ENCODE measurements around the gene U2AF1.
"Not testable (repeated sequence)": the region's sequence is repeated elsewhere in the genome, so short reads cannot be mapped to it uniquely, and the experiment has no call there.

Gene U2AF1

GRCh38 chr21:43076643-43077042 is 30.7 kb downstream of the U2AF1 start:
- DNase-seq (ENCODE audit: low read depth) = not testable (repeated sequence)

DNA sequence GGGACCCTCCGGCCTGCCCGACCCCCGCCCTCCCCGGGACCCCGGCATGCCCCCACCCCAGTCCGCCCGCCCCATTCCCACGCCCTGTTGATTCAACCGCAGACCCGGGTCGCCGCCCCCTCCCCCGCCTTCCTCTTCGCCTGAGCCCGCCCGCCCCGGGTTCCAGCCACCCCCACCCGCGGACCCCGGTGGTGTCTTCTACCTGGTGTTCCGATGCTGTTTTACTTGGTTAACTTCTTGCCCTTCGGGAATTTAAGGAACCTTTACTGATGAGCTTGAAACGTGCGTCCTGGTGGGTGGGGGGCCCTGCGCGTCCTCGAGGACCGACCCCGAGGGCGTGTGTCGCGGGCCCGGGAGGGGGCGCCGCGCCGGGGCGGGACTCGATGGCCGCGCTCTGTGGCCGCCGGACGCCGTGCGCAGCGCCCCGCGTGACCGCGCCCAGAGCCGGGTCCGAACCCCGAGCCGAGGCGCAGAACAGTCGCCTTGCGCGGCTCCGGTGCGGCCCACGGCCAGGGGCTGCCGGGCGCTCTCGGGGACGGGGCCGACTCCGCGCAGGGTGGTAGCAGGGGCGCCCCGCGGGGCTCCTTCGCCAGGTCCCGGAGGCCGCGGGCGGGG is 31.2 kb downstream of the U2AF1 start:
- not testable (repeated sequence) for DNase-seq (ENCODE audit: low read depth)

- not testable (repeated sequence) for DNase-seq (ENCODE audit: low read depth)
Measured at GRCh38 chr21:43075170-43076022, 32.0 kb downstream of the U2AF1 start, which contains the start of gene CBS. Gene CBS, minus strand, starts transcription at chr21:43075835. Its CDS starts 3,642 bp downstream, at chr21:43072193.

DNA sequence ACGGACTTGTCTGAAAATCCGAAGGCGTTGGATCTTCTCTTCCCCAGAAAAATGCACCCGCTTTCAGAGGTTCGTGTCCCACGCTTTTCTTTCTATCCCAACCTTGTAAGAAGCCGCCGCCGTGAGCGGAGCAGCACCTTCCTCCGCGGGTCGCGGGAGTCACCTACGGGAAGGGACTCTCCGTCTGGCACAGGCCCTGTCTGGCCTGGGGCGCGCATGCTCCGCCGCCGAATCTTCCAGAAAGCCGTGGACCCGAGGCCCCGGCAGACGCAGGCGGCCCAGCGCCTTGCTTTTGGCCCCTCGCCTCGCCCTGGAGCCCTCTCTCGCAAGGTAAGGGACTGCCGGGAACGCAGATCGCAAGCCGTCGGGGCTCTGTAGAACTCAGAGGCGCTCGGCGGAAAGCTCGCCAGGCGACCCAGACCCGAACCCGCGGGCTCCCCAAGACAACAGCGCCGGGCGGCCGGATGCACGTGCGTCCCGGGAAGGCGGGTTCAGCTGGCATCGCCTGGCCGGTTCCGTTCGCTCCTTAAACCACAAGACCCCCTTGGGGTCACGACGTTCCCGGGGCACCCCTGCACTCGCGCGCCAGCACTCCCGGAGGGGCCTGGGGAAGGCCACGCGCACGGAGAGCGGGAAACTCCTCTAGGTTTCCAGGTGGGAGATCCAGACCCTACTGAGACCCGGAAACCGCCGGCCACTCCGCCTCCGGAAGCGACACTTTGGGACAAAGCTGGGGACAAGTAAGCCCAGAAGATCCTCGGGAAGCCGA is 32.8 kb downstream of the U2AF1 start:
- DNase-seq (ENCODE audit: low read depth) = not testable (repeated sequence)

DNA sequence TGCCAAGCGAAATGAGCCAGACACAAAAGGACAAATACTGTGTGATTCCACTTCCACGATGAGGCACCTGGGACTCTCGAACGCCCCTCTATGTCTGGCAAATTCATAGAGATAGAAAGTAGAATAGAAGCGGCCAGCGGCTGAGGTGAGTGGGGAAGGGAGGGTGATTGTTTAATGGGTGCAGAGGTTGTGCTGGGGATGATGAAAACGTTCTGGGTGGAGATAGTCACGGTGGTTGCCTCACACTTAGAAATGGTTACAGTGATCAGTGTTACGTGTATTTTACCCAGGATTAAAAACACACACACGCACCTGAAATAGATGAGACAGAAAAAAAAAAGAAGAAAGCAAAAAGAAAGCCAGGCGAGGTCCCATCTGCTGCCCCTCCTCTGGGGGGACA is 34.6 kb downstream of the U2AF1 start:
- DNase-seq (ENCODE audit: low read depth) = not testable (repeated sequence)

DNA sequence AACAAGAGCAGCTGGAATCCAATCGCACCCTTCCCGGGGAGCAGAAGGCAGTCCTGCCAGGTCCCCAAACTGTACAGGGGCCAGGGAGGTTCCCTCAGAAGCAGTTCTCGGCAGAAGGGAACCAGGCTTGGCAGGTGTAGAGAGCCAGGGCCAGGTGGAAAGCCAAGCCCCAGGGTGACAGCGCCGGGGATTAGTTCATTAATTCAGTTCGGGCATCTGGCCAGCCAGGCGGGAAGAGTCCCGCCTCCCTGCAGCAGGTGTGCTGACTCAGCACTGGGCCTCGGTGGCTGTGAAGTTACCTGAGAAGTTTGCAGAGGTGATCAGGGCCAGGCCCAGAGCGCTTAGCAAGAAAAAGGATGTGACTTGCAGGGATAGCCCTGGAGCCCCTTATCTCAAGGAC is 37.7 kb downstream of the U2AF1 start:
- not testable (repeated sequence) for DNase-seq (ENCODE audit: low read depth)

GRCh38 chr21:43068065-43068464 is 39.3 kb downstream of the U2AF1 start:
- not testable (repeated sequence) for DNase-seq (ENCODE audit: low read depth)

GRCh38 chr21:43066690-43067089 is 40.7 kb downstream of the U2AF1 start:
- not testable (repeated sequence) for DNase-seq (ENCODE audit: low read depth)

DNA sequence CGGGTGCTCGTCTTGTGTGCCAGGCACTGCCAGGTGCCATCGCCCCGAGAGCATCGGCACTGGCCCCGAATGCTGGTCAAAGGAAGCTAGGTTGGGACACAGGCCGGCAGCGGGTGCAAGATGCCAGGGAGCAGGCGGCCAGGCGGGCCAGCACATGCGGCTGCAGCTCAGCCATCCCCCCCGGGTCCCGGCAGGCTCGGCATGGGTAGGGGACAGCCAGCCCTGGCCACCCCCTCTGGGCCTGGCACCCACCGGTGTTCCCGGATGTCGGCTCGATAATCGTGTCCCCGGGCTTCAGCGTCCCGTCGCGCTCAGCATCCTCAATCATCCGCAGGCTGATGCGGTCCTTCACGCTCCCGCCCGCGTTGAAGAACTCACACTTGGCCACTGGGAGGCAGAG is 41.4 kb downstream of the U2AF1 start:
- not testable (repeated sequence) for DNase-seq (ENCODE audit: low read depth)

DNA sequence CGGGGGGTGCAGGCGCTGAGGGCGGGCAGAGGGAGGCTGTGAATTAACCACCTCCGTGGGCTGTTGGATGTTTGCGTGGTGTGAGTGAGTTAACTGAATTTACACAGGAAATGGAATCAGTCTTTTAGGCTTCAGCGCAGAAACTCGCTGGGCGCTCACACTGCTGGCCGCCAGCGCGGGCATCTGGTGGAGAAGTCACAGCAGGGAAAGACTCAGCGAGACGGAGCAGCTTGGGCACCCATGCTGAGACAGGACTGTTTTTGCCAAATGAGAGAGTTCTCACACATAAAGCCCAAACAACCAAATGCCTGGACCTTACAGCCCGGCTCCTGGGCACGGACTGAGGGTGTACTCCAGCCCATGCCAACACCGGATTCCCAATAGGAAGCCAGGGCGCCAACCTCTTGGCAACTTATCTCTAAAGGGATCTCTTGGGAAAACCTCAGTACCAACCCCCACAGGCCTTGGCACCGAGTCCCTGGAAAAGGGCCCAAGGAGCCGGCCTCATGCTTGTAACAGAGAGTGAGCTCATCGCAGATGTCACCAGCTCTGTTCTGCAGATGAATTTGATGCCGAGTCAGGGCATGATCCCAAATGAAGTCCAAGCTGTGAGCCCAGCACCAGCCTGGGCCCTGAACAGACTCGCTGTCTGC is 43.0 kb downstream of the U2AF1 start:
- DNase-seq (ENCODE audit: low read depth) = not testable (repeated sequence)

GRCh38 chr21:43062955-43063664 is 44.3 kb downstream of the U2AF1 start:
- DNase-seq (ENCODE audit: low read depth) = not testable (repeated sequence)

GRCh38 chr21:43053112-43053511 is 54.3 kb downstream of the U2AF1 start:
- not testable (repeated sequence) for DNase-seq (ENCODE audit: low read depth)

DNA sequence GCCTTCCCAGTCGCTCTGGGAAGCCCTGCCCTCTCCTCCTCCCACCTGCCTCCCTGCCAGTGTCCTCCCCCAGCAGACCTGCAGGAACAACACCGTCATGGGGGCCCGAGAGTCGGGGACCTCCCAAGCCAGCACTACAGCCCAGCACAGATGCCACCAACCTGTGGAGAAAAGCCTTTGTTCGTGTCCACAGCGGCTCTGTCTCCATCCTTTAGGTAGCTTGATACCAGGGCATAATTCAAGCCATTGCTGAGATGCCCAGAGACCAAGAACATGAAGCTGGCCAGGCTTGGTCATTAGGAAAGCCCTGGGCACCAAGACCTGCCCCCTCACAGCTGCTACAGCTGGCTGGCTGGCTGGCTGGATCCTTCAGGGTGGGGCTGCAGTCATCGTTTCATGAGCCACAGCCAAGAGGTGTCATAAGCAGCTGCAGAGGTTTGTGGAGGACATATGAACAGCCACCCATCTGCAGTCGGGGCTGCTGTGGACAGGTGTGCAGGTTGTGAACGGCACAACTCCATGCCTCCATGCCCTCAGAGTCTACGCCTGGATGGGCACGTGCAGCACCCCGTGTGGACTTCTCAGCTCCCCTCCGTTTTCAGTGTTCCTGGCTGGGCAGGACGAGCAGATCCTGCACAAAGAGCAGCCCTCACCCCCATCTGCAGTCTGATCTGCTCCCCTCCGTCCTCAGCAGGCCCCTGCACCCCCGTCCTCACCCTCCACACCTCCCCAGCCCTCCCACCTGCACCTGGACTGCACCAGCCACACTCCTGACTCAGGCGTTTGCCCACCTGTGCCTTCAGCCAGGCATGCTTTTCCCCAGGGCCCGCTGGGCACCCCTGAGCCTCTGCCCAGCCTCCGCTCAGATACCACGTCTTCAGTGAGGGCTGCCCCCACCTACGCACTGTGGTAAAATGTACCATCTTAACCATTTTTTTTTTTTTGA is 61.2 kb downstream of the U2AF1 start:
- DNase-seq (ENCODE audit: low read depth) = not testable (repeated sequence)

DNA sequence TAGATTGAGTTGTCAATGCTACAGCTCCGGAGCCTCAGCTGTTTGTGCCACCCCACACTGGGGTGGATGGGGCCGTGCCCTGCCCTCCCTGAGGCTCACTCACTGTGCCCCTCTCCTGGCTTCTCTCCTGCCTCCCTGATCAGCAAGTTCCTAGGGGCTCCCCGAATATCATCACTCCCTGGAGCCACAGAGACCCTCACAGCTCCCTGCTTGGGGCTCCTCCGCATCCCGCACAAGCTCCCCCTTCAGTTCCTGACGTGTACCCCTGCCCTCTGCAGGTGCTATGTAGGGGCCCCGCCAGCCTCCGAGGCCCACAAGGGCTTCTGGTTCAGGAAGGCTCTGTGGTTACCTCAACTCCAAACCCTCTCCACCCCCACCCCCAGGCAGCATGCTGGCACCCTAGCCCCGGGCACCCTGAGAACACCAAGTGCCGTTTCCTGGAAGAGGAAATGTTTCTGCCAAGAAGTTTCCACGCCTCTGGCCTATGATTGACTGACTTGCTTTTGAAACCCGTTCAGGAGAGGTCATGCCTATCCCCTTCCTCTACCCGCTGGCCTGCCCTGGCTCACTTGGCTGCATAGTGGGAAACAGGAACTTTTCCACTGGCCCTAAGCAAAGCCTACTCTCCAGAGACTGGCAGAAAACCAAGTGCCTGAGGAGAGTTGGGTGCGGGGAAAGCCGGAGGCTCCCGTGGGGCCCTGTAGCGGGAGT is 62.0 kb downstream of the U2AF1 start:
- not testable (repeated sequence) for DNase-seq (ENCODE audit: low read depth)

DNA sequence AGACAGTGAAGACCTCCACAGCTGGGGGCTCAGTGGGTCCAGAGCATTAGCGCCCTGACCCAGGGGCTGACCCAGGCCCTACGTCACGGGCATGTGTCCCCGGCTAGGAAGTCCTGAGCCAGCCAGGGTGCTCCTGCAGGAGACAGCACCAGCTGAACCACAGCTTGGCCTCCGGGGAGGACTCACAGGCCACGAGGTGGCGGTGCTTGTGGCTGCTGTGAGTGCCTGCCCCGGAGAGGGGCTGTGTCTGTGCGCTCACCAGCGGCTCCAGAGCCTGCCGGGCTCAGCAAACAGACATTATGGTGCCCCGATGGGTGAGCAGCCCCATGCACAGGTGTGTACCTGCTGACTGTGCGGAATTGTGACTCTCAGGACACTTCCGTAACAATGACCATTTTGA is 62.8 kb downstream of the U2AF1 start:
- not testable (repeated sequence) for DNase-seq (ENCODE audit: low read depth)

DNA sequence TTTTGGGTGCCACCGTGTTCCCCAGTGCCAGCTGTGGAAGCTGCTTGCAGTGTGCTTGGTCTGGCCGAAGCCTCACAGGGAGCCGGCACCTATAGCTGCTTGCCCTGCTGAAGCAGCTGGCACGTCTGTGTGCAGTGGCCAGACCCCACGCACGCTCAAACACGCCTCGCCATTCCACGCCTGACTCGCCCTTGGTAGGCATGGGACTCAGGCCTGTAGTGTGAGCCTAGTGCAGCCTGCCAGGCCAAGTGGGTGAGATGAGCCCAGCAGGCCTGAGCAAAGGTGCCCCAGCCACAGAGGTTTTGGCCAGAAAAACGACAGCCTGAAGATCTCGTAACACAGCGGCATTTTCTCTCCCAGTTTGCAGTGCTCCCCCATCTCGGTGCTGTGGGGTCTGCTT is 64.1 kb downstream of the U2AF1 start:
- not testable (repeated sequence) for DNase-seq (ENCODE audit: low read depth)
